ENCODE results near the gene CD40. TPM values are rescaled to one million over a fixed set of nuclear protein-coding genes. Genes with fewer than 3 reads are reported as not detected.
A peak's percentile ranks its signal among the peaks of the same experiment; 100 is the strongest.

The CD40 gene
- total RNA-seq (1 to 10 TPM in 1 of 2 donors, under 1 TPM in 1; 0.68 to 5.8 TPM), total RNA-seq (0.90 to 1.0 reads per million in 2 donors)

DNA sequence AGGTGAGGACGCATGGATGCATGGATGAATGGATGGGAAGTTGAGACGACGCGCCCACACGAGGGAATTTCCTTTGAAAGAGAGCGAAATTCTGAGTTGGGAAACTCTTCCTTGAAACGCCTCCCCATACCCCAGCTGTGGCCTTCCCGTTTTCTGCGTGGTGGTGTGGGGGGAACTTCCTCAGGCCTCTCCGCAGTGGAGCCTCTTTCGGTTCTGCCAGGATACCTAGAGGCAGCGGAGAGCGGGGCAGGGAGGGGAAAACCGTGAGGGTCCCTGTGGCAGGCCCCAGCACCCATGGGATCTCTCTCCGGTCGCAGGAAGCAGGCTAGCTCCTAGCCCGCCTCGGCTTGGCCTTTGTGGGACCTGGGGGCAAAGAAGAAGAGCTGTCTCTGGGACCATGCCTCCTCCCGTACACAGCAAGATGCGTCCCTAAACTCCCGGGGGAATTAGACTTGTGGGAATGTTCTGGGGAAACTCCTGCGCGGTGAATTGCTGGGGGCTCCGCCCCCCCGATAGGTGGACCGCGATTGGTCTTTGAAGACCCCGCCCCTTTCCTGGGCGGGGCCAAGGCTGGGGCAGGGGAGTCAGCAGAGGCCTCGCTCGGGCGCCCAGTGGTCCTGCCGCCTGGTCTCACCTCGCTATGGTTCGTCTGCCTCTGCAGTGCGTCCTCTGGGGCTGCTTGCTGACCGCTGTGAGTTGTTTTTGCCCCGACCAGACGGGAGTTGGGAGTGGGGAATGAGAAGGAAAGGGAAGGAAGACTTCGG lies at the start of gene CD40:
Gene CD40, plus strand, starts transcription at position 611 of the 764 bp plus-strand sequence. Its CDS starts 30 bp downstream, at position 641.
- H3K4me3 Mint-ChIP-seq = peak within 1 kb of the TSS; percentile 94
- peaks cover 33% of the 10 kb centered on the region for H3K27me3 Mint-ChIP-seq
- H3K4me1 Mint-ChIP-seq = peaks cover 15% of the 10 kb centered on the region
- H3K27ac Mint-ChIP-seq = peak within 1 kb of the TSS; percentile 81
- no peaks in the 10 kb centered on the region for H3K9me3 ChIP-seq (ENCODE audit: control insufficient read depth, low read length, poor library complexity, severe bottlenecking)
- H3K36me3 Mint-ChIP-seq (ENCODE audit: low read depth) = peaks cover 7% of the 10 kb centered on the region
- ATAC-seq = peak; percentile 90
- DNase-seq = peak; percentile 52 to 57 (median 53)

DNA sequence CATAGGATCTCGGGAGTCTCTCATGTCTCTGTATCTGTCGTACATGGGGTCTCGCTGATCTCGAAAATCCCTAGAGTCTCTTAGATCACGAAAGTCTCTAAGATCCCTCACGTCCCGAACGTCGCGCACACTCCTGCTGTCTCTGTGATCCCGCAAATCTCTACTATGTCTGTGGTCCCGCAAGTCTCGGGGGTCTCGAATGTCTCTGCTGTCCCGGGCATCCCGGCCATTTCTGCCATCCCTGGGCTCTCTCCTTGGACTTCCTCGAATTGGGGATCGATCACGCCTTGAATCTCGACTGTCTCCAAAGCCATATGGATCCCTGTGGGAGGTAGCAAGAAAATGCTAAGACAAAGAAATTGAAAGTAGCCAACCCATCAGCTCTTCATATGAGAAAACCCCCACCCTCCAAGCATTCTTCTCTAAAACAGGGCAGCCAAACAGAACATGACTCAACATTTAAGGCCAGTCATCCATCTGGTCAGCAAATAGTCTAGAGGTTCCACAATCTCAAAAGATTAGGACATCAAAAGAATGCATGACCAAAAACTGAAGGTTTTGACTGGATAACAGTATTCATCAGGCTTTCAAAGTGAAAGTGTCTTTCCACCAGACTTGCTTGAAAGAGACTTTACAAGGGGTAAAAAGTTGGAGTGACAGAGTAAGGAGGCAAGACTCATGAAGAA lies 47.8 kb upstream of the CD40 start:
- peaks cover 15% of the 10 kb centered on the region for H3K36me3 Mint-ChIP-seq (ENCODE audit: low read depth)
- H3K4me3 Mint-ChIP-seq = no peak overlapping the region
- H3K27ac Mint-ChIP-seq = no peak overlapping the region

GRCh38 chr20:46071573-46071972 lies 46.5 kb upstream of the CD40 start:
- DNase-seq (no peak), ATAC-seq (no peak)
- no peaks in the 10 kb centered on the region for H3K9me3 ChIP-seq (ENCODE audit: control insufficient read depth, low read length, poor library complexity, severe bottlenecking)
- Mint-ChIP-seq H3K36me3 (ENCODE audit: low read depth) (peaks cover 12% of the 10 kb centered on the region), H3K4me1 (peaks cover 8% of the 10 kb centered on the region), H3K27me3 (no peaks in the 10 kb centered on the region), H3K27ac (no peak overlapping the region), H3K4me3 (no peak overlapping the region)

More for the DNA sequence above, 47.8 kb upstream of the CD40 start:
- peaks cover 8% of the 10 kb centered on the region for H3K4me1 Mint-ChIP-seq
- H3K9me3 ChIP-seq (ENCODE audit: control insufficient read depth, low read length, poor library complexity, severe bottlenecking) = no peaks in the 10 kb centered on the region
- DNase-seq (no peak), ATAC-seq (no peak)
- no peaks in the 10 kb centered on the region for H3K27me3 Mint-ChIP-seq

GRCh38 chr20:46073024-46073423 lies 45.1 kb upstream of the CD40 start:
- ATAC-seq = no peak
- H3K9me3 ChIP-seq (ENCODE audit: control insufficient read depth, low read length, poor library complexity, severe bottlenecking) = no peaks in the 10 kb centered on the region
- Mint-ChIP-seq H3K36me3 (ENCODE audit: low read depth) (peaks cover 12% of the 10 kb centered on the region), H3K27me3 (no peaks in the 10 kb centered on the region), H3K4me1 (peaks cover 8% of the 10 kb centered on the region), H3K4me3 (no peak overlapping the region), H3K27ac (no peak overlapping the region)
- no peak for DNase-seq

- H3K9me3 ChIP-seq (ENCODE audit: control insufficient read depth, low read length, poor library complexity, severe bottlenecking) = no peaks in the 10 kb centered on the region
- H3K36me3 Mint-ChIP-seq (ENCODE audit: low read depth) = peaks cover 10% of the 10 kb centered on the region
- DNase-seq (no peak), ATAC-seq (no peak)
- H3K4me3 Mint-ChIP-seq = no peak overlapping the region
- H3K27me3 Mint-ChIP-seq = no peaks in the 10 kb centered on the region
- H3K27ac Mint-ChIP-seq = no peak overlapping the region
- peaks cover 8% of the 10 kb centered on the region for H3K4me1 Mint-ChIP-seq
These were observed 44.7 kb upstream of the CD40 start for GRCh38 chr20:46073443-46073842.

GRCh38 chr20:46074006-46074405 lies 44.1 kb upstream of the CD40 start:
- Mint-ChIP-seq H3K4me3 (no peak overlapping the region), H3K27me3 (no peaks in the 10 kb centered on the region), H3K4me1 (peaks cover 8% of the 10 kb centered on the region), H3K36me3 (ENCODE audit: low read depth) (peaks cover 8% of the 10 kb centered on the region), H3K27ac (no peak overlapping the region)
- ATAC-seq (no peak), DNase-seq (no peak)
- H3K9me3 ChIP-seq (ENCODE audit: control insufficient read depth, low read length, poor library complexity, severe bottlenecking) = no peaks in the 10 kb centered on the region

GRCh38 chr20:46076806-46077205 lies 41.3 kb upstream of the CD40 start:
- ATAC-seq (no peak), DNase-seq (no peak)
- no peaks in the 10 kb centered on the region for H3K9me3 ChIP-seq (ENCODE audit: control insufficient read depth, low read length, poor library complexity, severe bottlenecking)
- Mint-ChIP-seq H3K36me3 (ENCODE audit: low read depth) (peaks cover 7% of the 10 kb centered on the region), H3K27ac (no peak overlapping the region), H3K4me3 (no peak overlapping the region), H3K27me3 (no peaks in the 10 kb centered on the region), H3K4me1 (peaks cover 14% of the 10 kb centered on the region)

DNA sequence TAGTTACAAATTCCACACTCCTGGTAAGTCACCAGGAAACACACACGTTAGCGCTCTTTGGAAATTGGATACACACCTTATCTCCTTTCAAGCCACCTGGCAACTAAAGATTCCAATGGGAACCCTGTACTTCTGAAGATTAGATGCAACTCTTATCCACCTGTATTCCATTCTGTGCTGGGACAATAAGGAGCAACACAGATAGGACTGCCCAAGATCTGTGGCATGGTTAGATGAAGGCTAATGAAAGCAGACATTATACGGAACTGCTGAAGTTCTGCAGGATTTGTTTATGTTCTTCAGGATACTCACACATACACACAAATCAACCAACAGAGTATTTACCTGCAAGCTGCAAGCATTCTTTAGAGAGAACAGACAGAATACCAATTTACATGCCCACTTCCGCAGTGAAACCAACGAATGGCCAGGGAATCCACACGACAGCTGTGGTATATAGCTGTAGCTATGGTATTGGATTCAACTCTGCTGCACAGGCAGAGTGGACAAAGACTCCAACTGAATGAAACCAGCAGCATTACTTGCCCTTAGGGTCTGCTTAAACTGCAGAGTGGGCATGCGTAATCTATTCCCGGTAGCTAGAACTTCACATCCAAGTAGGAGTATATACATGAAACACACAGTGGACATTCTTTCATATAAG lies 40.3 kb upstream of the CD40 start:
- H3K9me3 ChIP-seq (ENCODE audit: control insufficient read depth, low read length, poor library complexity, severe bottlenecking) = no peaks in the 10 kb centered on the region
- no peaks in the 10 kb centered on the region for H3K27me3 Mint-ChIP-seq
- H3K36me3 Mint-ChIP-seq (ENCODE audit: low read depth) = peaks cover 7% of the 10 kb centered on the region
- DNase-seq (no peak), ATAC-seq (no peak)
- H3K27ac Mint-ChIP-seq = no peak overlapping the region
- no peak overlapping the region for H3K4me3 Mint-ChIP-seq
- peaks cover 20% of the 10 kb centered on the region for H3K4me1 Mint-ChIP-seq

- Mint-ChIP-seq H3K4me3 (no peak overlapping the region), H3K4me1 (peaks cover 28% of the 10 kb centered on the region), H3K27me3 (no peaks in the 10 kb centered on the region), H3K36me3 (ENCODE audit: low read depth) (peaks cover 7% of the 10 kb centered on the region), H3K27ac (no peak overlapping the region)
- no peaks in the 10 kb centered on the region for H3K9me3 ChIP-seq (ENCODE audit: control insufficient read depth, low read length, poor library complexity, severe bottlenecking)
- no peak for DNase-seq
- ATAC-seq = no peak
These were observed 39.2 kb upstream of the CD40 start for GRCh38 chr20:46078954-46079353.

DNA sequence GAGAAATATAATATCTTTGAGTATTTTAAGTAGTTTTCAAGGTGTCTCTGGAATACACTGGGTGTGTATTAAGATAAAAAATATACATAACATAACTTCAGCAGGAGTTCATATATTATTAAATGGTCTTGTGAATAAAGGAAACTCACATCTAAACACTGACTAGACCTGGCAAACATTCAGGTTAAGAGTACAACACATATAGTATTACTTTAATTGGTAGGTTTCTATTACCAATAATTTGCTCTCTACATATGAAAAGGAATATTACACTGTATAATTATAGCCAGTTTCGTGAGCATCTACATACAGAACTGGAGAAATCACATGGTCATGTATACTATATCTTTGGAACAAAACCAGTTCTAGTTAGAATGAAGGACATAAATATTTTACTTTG lies 37.0 kb upstream of the CD40 start:
- ATAC-seq = no peak
- H3K4me3 Mint-ChIP-seq = no peak overlapping the region
- peaks cover 2% of the 10 kb centered on the region for H3K36me3 Mint-ChIP-seq (ENCODE audit: low read depth)
- no peaks in the 10 kb centered on the region for H3K9me3 ChIP-seq (ENCODE audit: control insufficient read depth, low read length, poor library complexity, severe bottlenecking)
- no peaks in the 10 kb centered on the region for H3K27me3 Mint-ChIP-seq
- no peak overlapping the region for H3K27ac Mint-ChIP-seq
- no peak for DNase-seq
- H3K4me1 Mint-ChIP-seq = peaks cover 30% of the 10 kb centered on the region

DNA sequence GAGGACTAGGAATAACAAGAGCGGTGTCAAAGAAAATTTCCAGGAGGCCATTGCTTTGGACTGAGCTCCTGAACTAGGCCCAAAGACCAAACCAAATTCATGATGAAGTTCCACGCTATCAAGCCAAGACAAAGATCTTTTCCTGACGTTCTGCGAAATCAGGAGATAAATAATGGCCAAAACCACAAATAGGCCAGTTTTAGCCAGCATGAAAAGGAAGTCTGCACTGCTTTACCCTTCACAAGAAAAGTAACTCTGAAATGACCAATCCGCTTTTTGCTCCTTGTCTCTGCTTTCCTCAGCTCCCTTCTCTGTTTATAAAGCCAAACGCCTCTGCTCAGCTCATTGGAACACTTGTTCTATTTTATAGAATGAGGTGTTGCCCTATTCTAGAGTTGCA lies 35.0 kb upstream of the CD40 start:
- DNase-seq = no peak
- H3K4me3 Mint-ChIP-seq = no peak overlapping the region
- H3K4me1 Mint-ChIP-seq = peaks cover 42% of the 10 kb centered on the region
- H3K9me3 ChIP-seq (ENCODE audit: control insufficient read depth, low read length, poor library complexity, severe bottlenecking) = no peaks in the 10 kb centered on the region
- ATAC-seq = no peak
- H3K36me3 Mint-ChIP-seq (ENCODE audit: low read depth) = peaks cover 2% of the 10 kb centered on the region
- no peak overlapping the region for H3K27ac Mint-ChIP-seq
- H3K27me3 Mint-ChIP-seq = no peaks in the 10 kb centered on the region

GRCh38 chr20:46083531-46084061 lies 34.5 kb upstream of the CD40 start:
- ATAC-seq = no peak
- H3K27ac Mint-ChIP-seq = no peak overlapping the region

GRCh38 chr20:46084805-46085178 lies 33.3 kb upstream of the CD40 start:
- H3K9me3 ChIP-seq (ENCODE audit: control insufficient read depth, low read length, poor library complexity, severe bottlenecking) = peaks cover 2% of the 10 kb centered on the region
- H3K27ac Mint-ChIP-seq = peak overlapping the region; percentile 19
- H3K27me3 Mint-ChIP-seq = no peaks in the 10 kb centered on the region
- no peak for DNase-seq
- H3K36me3 Mint-ChIP-seq (ENCODE audit: low read depth) = peaks cover 2% of the 10 kb centered on the region
- ATAC-seq = no peak
- H3K4me3 Mint-ChIP-seq = no peak overlapping the region
- peaks cover 42% of the 10 kb centered on the region for H3K4me1 Mint-ChIP-seq

More at GRCh38 chr20:46083531-46084061, 34.5 kb upstream of the CD40 start:
- H3K4me1 Mint-ChIP-seq = peaks cover 44% of the 10 kb centered on the region
- no peak overlapping the region for H3K4me3 Mint-ChIP-seq
- H3K36me3 Mint-ChIP-seq (ENCODE audit: low read depth) = peaks cover 2% of the 10 kb centered on the region
- no peak for DNase-seq
- H3K9me3 ChIP-seq (ENCODE audit: control insufficient read depth, low read length, poor library complexity, severe bottlenecking) = peaks cover 2% of the 10 kb centered on the region
- H3K27me3 Mint-ChIP-seq = no peaks in the 10 kb centered on the region

Measured in T-helper 17 cell (primary cell).